ENCODE measurements around the gene SDK1. TPM values are rescaled to one million over a fixed set of nuclear protein-coding genes. Genes with fewer than 3 reads are reported as not detected.

The SDK1 gene
- total and polyA plus RNA-seq, 10 of the 15 experiments (the other 5 are each of a cell fraction or from before 2014, with no cell fraction given) = 0.14 to 0.33 TPM; not detected in 8

- TF ChIP-seq SPI1 (IDR thresholded peaks at IDR 0.05; ENCODE audit: borderline replicate concordance, insufficient read depth, low read depth, low read length) (no peak), ASH2L (IDR thresholded peaks at IDR 0.05; ENCODE audit: borderline replicate concordance, low read depth) (no peak), SREBF1 (IDR thresholded peaks at IDR 0.05; ENCODE audit: low read length) (no peak), RFX5 (IDR thresholded peaks at IDR 0.05; ENCODE audit: low read depth, low read length) (no peak), FOS (IDR thresholded peaks at IDR 0.05; ENCODE audit: borderline replicate concordance, extremely low read depth, insufficient read length) (no peak), CBX3 (IDR thresholded peaks at IDR 0.05; ENCODE audit: borderline replicate concordance, low read depth) (no peak), ELK1 (IDR thresholded peaks at IDR 0.05; ENCODE audit: low read depth, low read length) (no peak), ZNF592 (IDR thresholded peaks at IDR 0.05) (no peak), JUND (IDR thresholded peaks at IDR 0.05; ENCODE audit: low read depth, low read length) (no peak), SIN3A (IDR thresholded peaks at IDR 0.05; ENCODE audit: low read depth, low read length) (no peak)
These were observed 878.0 kb downstream of the SDK1 start (continued) for GRCh38 chr7:4178916-4179687.

Data from GM12878 (cell line).